Measurements from ENCODE around the gene TLCD3B.

Gene TLCD3B

DNA sequence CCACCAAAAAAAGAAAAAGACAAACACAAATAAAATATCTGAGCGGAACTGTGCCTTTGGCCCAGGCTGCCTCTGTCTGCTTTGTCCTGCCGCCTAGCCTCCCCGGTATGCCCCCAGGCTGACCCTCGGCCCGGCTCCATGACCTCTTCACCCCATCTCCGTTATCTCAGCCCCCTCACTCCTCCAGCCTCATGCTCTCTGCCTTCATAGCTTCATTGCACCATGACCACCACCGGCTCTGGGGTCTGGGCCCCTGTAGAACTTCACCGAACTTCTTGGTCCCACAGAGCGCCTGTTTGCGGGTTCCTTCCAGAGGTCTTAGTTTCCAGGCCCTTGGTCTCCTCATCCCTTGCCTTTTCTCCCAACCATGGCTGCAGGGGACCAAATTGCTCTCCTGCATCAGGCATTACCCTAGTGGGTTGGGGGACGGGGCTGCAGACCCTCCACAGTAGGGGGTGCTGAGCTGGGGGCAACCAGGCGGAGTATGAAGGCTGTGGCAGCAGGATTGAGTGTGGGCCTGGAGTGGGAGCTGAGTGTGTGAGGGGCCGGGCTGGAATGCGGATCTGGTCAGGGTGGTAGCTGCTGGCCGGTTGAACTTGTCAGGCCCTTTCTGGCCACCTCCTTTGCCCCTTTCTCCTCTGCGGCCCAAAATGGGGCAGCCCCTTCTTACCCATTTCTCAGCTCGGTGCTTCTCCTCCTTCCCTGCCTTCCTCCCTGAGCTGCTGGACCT, 42.6 kb downstream of the TLCD3B start:
- DNase-seq (ENCODE audit: low spot score) = no peak

DNA sequence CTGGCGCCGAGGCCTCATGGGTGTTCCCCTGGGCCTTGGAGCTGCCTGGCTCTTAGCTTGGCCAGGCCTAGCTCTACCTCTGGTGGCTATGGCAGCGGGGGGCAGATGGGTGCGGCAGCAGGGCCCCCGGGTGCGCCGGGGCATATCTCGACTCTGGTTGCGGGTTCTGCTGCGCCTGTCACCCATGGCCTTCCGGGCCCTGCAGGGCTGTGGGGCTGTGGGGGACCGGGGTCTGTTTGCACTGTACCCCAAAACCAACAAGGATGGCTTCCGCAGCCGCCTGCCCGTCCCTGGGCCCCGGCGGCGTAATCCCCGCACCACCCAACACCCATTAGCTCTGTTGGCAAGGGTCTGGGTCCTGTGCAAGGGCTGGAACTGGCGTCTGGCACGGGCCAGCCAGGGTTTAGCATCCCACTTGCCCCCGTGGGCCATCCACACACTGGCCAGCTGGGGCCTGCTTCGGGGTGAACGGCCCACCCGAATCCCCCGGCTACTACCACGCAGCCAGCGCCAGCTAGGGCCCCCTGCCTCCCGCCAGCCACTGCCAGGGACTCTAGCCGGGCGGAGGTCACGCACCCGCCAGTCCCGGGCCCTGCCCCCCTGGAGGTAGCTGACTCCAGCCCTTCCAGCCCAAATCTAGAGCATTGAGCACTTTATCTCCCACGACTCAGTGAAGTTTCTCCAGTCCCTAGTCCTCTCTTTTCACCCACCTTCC, 43.5 kb downstream of the TLCD3B start:
- DNase-seq (ENCODE audit: low spot score) = no peak

DNA sequence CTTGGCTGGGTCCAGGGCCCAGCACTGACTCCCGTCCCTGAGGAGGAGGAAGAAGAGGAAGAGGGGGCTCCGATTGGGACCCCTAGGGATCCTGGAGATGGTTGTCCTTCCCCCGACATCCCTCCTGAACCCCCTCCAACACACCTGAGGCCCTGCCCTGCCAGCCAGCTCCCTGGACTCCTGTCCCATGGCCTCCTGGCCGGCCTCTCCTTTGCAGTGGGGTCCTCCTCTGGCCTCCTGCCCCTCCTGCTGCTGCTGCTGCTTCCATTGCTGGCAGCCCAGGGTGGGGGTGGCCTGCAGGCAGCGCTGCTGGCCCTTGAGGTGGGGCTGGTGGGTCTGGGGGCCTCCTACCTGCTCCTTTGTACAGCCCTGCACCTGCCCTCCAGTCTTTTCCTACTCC, 44.1 kb downstream of the TLCD3B start:
- no peak for DNase-seq (ENCODE audit: low spot score)

DNA sequence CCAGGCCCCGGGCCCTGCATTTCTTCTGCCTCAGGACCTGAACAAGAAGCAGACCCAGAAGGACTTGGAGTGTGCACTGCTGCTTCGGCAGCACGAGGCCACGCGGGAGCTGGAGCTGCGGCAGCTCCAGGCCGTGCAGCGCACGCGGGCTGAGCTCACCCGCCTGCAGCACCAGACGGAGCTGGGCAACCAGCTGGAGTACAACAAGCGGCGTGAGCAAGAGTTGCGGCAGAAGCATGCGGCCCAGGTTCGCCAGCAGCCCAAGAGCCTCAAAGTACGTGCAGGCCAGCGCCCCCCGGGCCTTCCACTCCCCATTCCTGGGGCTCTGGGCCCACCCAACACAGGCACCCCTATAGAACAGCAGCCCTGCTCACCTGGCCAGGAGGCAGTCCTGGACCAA, 44.8 kb downstream of the TLCD3B start:
- DNase-seq (ENCODE audit: low spot score) = no peak

DNA sequence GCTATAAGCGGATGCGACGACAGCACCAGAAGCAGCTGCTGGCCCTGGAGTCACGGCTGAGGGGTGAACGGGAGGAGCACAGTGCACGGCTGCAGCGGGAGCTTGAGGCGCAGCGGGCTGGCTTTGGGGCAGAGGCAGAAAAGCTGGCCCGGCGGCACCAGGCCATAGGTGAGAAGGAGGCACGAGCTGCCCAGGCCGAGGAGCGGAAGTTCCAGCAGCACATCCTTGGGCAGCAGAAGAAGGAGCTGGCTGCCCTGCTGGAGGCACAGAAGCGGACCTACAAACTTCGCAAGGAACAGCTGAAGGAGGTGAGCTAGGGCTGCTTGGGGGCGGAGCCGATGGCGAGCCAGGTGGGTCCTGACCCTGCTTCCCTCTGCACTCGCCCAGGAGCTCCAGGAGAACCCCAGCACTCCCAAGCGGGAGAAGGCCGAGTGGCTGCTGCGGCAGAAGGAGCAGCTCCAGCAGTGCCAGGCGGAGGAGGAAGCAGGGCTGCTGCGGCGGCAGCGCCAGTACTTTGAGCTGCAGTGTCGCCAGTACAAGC, 45.7 kb downstream of the TLCD3B start:
- no peak for DNase-seq (ENCODE audit: low spot score)

DNA sequence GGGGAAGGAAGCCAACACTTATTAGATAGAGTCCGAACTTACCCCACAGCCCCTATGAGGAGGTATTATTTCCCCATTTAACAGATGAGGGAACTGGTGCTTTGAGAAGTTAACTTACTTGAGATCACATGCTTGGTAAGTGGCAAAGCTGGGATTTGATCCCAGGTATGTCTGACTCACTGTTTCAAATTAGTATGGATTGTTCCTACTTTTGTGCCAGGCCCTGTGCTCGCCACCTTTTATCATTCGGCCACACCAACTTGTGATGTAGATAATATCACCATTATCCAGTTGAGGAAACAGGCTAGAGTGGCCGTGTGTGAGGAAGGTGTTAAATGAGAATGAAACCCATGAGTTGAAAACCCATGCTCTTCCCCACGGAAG, 46.3 kb downstream of the TLCD3B start:
- DNase-seq (ENCODE audit: low spot score) = no peak

DNA sequence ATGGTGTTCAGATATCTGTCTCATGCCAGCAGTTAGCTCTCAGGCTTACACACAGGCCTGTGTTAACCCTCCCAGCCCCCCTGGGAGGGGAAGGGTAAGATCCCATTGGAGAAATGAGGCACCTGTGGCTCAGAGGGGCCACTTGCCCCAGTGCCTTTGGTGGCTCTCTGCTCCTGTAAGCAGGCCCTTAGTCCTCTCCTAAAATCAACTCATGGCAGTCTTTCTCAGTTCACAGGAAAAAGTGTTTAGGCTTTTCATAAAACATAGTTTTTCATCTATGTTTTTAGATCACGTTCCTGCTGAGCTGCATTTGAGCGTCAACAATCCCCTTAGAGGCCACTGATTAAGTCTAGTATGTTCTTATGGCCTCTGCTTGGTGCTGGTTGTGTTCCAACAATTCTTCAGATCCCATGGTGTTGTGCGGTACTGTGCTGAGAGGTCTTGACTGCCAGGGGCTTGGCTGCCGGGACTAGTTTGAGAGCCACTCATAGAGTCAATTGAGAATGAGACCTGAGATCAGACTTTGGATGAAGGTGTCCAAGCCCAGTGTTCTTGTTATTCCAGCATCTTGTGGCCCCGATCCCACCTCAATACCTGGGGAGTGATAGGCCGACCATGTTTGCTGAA, 46.8 kb downstream of the TLCD3B start:
- DNase-seq (ENCODE audit: low spot score) = no peak

DNA sequence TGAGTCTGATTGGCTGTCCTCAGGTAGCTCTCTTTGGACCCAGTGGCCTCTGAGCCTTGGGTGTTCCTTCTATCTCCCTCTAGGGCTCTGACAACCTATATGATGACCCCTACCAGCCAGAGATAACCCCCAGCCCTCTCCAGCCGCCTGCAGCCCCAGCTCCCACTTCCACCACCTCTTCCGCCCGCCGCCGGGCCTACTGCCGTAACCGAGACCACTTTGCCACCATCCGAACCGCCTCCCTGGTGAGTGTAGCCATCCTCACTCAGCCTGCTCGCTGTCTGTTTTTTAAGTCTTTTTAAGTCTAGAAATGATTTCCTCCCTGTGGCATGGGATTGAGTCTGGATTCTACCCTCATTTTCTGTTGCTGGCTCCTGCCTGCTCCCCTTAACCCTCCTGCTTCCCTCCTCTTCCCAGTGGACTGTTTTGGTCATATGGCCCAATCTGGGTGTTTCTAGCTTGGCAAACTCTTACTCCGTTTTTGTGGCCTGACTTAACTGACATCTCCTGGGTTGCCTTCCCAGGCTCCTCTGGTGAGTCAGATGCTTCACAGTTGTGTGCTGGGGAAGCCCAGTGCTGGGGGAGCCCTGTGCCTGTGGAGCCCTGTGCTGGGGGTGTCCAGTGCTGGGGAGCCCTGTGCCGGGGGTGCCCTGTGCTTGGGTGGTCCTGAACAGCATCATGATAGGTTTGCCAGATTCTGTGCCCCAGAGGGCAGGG, 47.5 kb downstream of the TLCD3B start:
- DNase-seq (ENCODE audit: low spot score) = no peak

DNA sequence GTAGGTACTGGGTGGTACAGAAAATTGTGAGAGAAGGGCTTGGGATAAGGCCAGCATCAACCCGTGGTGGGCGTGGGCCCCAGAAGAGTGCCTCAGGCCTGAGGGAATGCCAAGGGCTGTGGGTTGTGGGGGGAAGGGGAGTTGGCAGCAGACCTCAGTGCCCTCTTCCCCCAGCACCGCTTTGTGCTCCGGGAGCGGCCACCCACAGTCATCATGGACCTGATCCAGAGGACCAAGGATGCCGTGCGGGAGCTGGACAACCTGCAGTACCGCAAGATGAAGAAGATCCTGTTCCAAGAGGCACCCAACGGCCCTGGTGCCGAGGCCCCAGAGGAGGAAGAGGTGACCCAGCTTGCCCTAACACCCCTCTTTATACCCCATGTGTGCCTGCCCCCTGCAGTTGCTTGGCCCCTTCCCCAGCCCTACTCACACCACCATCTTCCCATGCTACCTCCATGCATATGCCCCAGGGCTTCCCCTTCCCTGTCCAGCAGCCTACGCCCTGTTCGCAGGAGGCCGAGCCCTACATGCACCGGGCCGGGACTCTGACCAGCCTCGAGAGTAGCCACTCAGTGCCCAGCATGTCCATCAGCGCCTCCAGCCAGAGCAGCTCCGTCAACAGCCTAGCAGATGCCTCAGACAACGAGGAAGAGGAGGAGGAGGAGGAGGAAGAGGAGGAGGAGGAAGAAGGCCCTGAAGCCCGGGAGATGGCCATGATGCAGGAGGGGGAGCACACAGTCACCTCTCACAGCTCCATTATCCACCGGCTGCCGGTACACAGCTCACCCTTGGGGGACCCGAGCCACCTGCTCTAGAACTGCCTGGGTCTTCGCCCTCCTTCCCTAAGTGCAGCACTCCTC, 48.3 kb downstream of the TLCD3B start:
- no peak for DNase-seq (ENCODE audit: low spot score)

DNA sequence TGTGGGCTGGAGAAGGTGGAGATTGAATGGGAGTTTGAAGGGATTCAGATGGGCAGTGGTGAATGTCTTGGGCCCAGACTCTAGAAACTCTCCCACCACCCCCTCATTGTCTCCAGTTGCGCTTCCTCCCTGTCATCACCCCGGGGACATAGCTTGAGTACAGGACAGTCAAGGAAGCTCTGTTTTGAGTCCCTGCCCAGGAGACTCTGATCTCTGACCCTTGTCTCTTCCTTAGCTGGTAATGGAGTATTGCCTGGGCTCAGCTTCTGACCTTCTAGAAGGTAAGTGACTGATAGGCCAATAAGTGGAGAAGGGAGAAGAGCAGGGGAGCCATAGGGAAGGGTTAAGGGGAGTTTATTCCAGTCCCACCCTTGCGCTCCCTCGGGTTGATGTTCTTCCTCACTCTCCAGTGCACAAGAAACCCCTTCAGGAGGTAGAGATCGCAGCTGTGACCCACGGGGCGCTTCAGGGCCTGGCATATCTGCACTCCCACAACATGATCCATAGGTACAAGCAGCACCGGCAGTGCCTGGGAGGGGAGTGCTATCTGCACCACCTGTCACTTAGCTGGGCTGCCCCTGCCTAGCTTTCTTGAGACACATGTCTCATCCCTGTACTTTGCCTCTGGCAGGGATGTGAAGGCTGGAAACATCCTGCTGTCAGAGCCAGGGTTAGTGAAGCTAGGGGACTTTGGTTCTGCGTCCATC, 52.4 kb downstream of the TLCD3B start:
- no peak for DNase-seq (ENCODE audit: low spot score)

DNA sequence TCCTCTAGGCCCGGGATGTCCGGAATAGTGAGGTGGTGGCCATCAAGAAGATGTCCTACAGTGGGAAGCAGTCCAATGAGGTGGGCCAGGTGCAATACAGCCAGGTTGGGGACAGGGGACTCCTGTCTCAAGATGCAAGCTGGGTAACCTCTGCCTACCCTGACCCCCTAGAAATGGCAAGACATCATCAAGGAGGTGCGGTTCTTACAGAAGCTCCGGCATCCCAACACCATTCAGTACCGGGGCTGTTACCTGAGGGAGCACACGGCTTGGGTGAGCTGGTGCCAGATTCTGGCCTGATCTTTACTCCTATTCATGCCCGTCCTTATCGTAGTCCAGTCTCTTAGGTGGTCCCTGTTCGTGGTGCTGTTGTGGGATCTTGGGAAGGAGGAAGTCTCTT, 53.0 kb downstream of the TLCD3B start:
- DNase-seq (ENCODE audit: low spot score) = no peak

DNA sequence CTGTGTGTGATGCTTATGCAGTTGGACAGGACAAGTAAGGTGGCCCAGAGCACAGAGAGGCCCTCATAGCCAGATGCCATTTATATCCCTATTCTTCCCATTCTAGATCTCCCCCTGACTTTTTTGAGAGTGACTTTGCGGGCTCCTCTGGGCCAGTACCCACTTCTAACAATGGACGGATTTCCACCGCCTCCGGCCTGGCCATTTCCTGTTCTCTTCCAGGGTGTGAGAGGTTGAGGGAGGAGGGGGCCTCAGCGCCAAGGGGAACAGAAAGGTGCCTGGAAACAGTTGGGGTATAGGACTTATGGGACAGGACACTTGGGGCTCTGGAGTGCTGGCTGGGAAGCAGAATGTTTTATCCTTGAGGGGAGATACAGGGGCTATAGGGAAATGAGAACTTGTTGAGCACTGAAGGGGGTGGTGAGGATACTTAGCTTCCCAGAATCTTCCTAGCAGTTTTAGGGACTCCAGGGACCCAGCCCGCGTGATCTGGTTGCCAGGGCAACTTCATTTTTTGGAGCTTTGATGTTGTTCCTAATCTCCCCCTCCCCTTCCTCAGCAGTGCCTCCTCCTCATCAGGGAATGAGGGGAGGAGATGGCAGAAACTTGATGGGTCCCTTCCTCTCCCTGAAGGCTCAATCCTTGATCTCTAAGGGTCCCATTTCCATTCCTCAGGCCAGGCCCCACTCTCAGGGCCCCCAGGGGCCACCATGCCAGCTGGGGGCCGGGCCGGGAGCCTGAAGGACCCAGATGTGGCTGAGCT, 53.8 kb downstream of the TLCD3B start:
- DNase-seq (ENCODE audit: low spot score) = no peak

DNA sequence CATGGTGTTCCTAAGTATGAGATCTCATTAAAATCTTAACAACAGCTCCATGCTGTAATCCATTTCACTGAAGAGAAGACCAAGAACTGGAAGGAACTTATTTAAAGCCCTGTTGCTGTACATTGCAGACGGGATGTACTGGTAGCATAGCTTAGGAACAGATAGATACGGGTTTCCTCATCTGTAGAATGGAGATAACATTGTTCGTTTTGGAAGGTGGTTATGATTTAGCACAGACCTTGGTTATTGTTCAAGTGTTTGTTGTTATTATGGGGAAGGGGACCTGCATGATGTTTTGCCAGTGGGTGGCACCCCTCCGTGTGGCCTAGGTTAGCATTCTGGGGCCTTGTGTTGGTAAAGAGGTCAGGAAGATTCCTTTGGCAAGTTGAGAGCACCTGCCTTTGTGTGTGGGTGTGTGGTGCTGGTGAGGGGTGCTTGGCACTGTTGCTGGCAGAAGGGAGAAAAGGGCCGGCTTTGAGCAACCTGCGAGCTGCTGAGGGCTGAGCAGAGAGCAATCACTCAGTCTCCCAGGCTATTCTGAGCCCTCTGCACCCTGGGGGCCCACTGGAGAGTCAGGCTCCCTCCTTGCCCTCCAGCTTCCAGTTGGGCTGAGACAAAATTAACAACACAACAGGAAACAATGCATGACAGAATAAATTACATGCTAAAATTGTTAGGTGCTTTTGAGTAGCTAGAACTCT, 55.1 kb downstream of the TLCD3B start:
- DNase-seq (ENCODE audit: low spot score) = no peak

DNA sequence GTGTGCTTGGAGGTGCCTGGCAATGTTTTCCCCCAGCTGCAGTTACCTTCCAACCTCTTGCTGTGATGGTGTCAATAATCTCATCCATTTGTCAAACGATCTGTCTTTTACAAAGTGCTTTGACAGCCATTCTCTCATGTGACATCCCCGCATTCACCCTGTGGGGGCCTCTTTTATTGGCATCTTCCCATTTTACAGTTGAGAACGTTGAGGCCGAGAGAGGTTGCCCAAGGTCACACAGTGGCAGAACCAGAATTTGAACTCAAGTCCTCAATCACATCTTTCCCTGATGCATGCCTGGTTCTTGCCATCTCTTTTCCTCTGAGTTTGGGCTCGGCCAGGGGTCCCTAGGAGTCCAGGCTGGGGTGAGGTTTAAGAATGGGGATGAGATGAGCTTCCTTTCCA, 55.9 kb downstream of the TLCD3B start:
- no peak for DNase-seq (ENCODE audit: low spot score)

Data from hematopoietic multipotent progenitor cell treated with erythropoietin and hydrocortisone succinate and interleukin-3 and kit ligand, for 17 days (in vitro differentiated cells).